ENCODE results near the gene NMU.

GRCh38 chr4:55546506-55546755, 89.7 kb downstream of the NMU start:
- TF ChIP-seq CTCF (IDR thresholded peaks at IDR 0.05; ENCODE audit: low read depth, low read length) = no peak
- TF ChIP-seq MAX (IDR thresholded peaks at IDR 0.05; ENCODE audit: low read depth, low read length) = no peak
- TF ChIP-seq POLR2A (IDR thresholded peaks at IDR 0.05; ENCODE audit: extremely low read depth, insufficient read length) = no peak
- no peak for TF ChIP-seq MYC (IDR thresholded peaks at IDR 0.05; ENCODE audit: low read depth, low read length)

Data from NB4 (cell line).